Measurements from ENCODE around the gene RSRC1. TPM values are rescaled to one million over a fixed set of nuclear protein-coding genes. Genes with fewer than 3 reads are reported as not detected.

Gene RSRC1
- total and polyA plus RNA-seq, 3 donors from 2014 or later, result 12.6 to 53.3 (median 43.8) TPM

GRCh38 chr3:158434412-158435038 lies 324.6 kb downstream of the RSRC1 start:
- 16 to 36% methylated on average over 4 of the region's 4 CpGs for WGBS, 2 donors
- H3K4me3 ChIP-seq, result no peak overlapping the region
- H3K36me3 ChIP-seq (ENCODE audit: low read depth, missing control alignments), result no peaks in the 10 kb centered on the region
- no peak overlapping the region for H3K27ac ChIP-seq
- H3K9me3 ChIP-seq, result no peaks in the 10 kb centered on the region
- TF ChIP-seq CTCF (IDR thresholded peaks at IDR 0.05) (peak; percentile 48 to 66 (median 54)), POLR2A (IDR thresholded peaks at IDR 0.05) (no peak)
- H3K4me1 ChIP-seq, result no peaks in the 10 kb centered on the region
- no peaks in the 10 kb centered on the region for H3K27me3 ChIP-seq
- peak; percentile 86 for DNase-seq
- intact Hi-C loops (cut with DNase I; ENCODE audit: low total_unique reads), result loop anchor here (10.0 kb wide), 1 partner anchor 820 kb away; no protein-coding TSS in a partner anchor

- H3K27ac ChIP-seq, result no peak overlapping the region
- 96 to 100% methylated on average over 1 of the region's 1 CpG for WGBS, 2 donors
- H3K9me3 ChIP-seq, result no peaks in the 10 kb centered on the region
- H3K27me3 ChIP-seq, result no peaks in the 10 kb centered on the region
- TF ChIP-seq CTCF (IDR thresholded peaks at IDR 0.05) (no peak), POLR2A (IDR thresholded peaks at IDR 0.05) (no peak)
- H3K36me3 ChIP-seq (ENCODE audit: low read depth, missing control alignments), result no peaks in the 10 kb centered on the region
- no peak for DNase-seq
- intact Hi-C loops (cut with DNase I; ENCODE audit: low total_unique reads), result no loop called here
- H3K4me1 ChIP-seq, result no peaks in the 10 kb centered on the region
- H3K4me3 ChIP-seq, result no peak overlapping the region
Observed at GRCh38 chr3:158443632-158444031, 333.7 kb downstream of the RSRC1 start.

- H3K9me3 ChIP-seq, result no peaks in the 10 kb centered on the region
- no peaks in the 10 kb centered on the region for H3K36me3 ChIP-seq (ENCODE audit: low read depth, missing control alignments)
- no peak for DNase-seq
- intact Hi-C loops (cut with DNase I; ENCODE audit: low total_unique reads), result no loop called here
- no peak overlapping the region for H3K4me3 ChIP-seq
- no peaks in the 10 kb centered on the region for H3K27me3 ChIP-seq
- H3K4me1 ChIP-seq, result no peaks in the 10 kb centered on the region
- no peak overlapping the region for H3K27ac ChIP-seq
- TF ChIP-seq POLR2A (IDR thresholded peaks at IDR 0.05) (no peak), CTCF (IDR thresholded peaks at IDR 0.05) (no peak)
Observed at GRCh38 chr3:158447408-158447807, 337.5 kb downstream of the RSRC1 start.

GRCh38 chr3:158451405-158452055 lies 341.6 kb downstream of the RSRC1 start:
- TF ChIP-seq CTCF (IDR thresholded peaks at IDR 0.05) (no peak), POLR2A (IDR thresholded peaks at IDR 0.05) (no peak)
- no peaks in the 10 kb centered on the region for H3K36me3 ChIP-seq (ENCODE audit: low read depth, missing control alignments)
- WGBS, 2 donors, result 94 to 96% methylated on average over 1 of the region's 1 CpG
- no peaks in the 10 kb centered on the region for H3K4me1 ChIP-seq
- intact Hi-C loops (cut with DNase I; ENCODE audit: low total_unique reads), result no loop called here
- no peaks in the 10 kb centered on the region for H3K27me3 ChIP-seq
- no peaks in the 10 kb centered on the region for H3K9me3 ChIP-seq
- H3K27ac ChIP-seq, result no peak overlapping the region
- DNase-seq, result no peak
- H3K4me3 ChIP-seq, result no peak overlapping the region

GRCh38 chr3:158452334-158452733 lies 342.4 kb downstream of the RSRC1 start:
- H3K27ac ChIP-seq, result no peak overlapping the region
- DNase-seq, result no peak
- intact Hi-C loops (cut with DNase I; ENCODE audit: low total_unique reads), result no loop called here
- H3K9me3 ChIP-seq, result no peaks in the 10 kb centered on the region
- H3K27me3 ChIP-seq, result no peaks in the 10 kb centered on the region
- TF ChIP-seq POLR2A (IDR thresholded peaks at IDR 0.05) (no peak), CTCF (IDR thresholded peaks at IDR 0.05) (no peak)
- no peaks in the 10 kb centered on the region for H3K36me3 ChIP-seq (ENCODE audit: low read depth, missing control alignments)
- H3K4me1 ChIP-seq, result no peaks in the 10 kb centered on the region
- no peak overlapping the region for H3K4me3 ChIP-seq
